HEK293 (cell line): ENCODE measurements around the gene EVI5.

Source experiments
- FEZF1 ChIP-seq: fragments of 450-650 bp; formaldehyde crosslinking; IDR thresholded peaks from 2 replicates; pipeline ENCODE4 v1.5.1; 2016; ENCODE audit warnings: missing biosample characterization, missing genetic modification characterization
- GFI1B ChIP-seq: fragments of 450-650 bp; formaldehyde crosslinking; IDR thresholded peaks from 2 replicates; pipeline ENCODE4 v1.5.1; 2016; ENCODE audit warnings: missing biosample characterization, missing genetic modification characterization
- GLIS2 ChIP-seq: fragments of 450-650 bp; formaldehyde crosslinking; IDR thresholded peaks from 2 replicates; pipeline ENCODE4 v1.5.1; 2016; ENCODE audit warnings: missing biosample characterization, missing genetic modification characterization
- MEIS1 ChIP-seq: sonication (generic); formaldehyde crosslinking; IDR thresholded peaks from 2 replicates; pipeline ENCODE4 v1.8.1; 2022; ENCODE audit warnings: missing genetic modification reagents, mild to moderate bottlenecking, borderline replicate concordance
- REPIN1 ChIP-seq: fragments of 450-650 bp; formaldehyde crosslinking; IDR thresholded peaks from 2 replicates; pipeline ENCODE4 v1.5.1; 2017; ENCODE audit warnings: missing biosample characterization, missing genetic modification characterization, low read depth
- SP2 ChIP-seq: fragments of 450-650 bp; formaldehyde crosslinking; IDR thresholded peaks from 2 replicates; pipeline ENCODE4 v1.5.1; 2016; ENCODE audit warnings: missing biosample characterization, missing genetic modification characterization
- SP3 ChIP-seq: fragments of 450-650 bp; formaldehyde crosslinking; IDR thresholded peaks from 2 replicates; pipeline ENCODE4 v1.5.1; 2016; ENCODE audit warnings: missing biosample characterization, missing genetic modification characterization
- YY1 ChIP-seq: fragments of 450-650 bp; formaldehyde crosslinking; IDR thresholded peaks from 2 replicates; pipeline ENCODE4 v1.5.1; 2018; ENCODE audit warnings: missing biosample characterization, missing genetic modification characterization
- ZBTB1 ChIP-seq: fragments of 450-650 bp; formaldehyde crosslinking; IDR thresholded peaks from 2 replicates; pipeline ENCODE4 v1.5.1; 2016; ENCODE audit warnings: missing biosample characterization, missing genetic modification characterization
- ZFP69B ChIP-seq: fragments of 450-650 bp; formaldehyde crosslinking; IDR thresholded peaks from 2 replicates; pipeline ENCODE4 v1.5.1; 2016; ENCODE audit warnings: missing biosample characterization, missing genetic modification characterization
- ZIC2 ChIP-seq: fragments of 450-650 bp; formaldehyde crosslinking; IDR thresholded peaks from 2 replicates; pipeline ENCODE4 v1.5.1; 2016; ENCODE audit warnings: missing biosample characterization, missing genetic modification characterization
- ZNF184 ChIP-seq: fragments of 450-650 bp; IDR thresholded peaks from 2 replicates; pipeline ENCODE4 v1.5.1; 2018; ENCODE audit warnings: missing biosample characterization, mild to moderate bottlenecking, missing genetic modification characterization
- ZNF214 ChIP-seq: fragments of 450-650 bp; formaldehyde crosslinking; IDR thresholded peaks from 2 replicates; pipeline ENCODE4 v1.5.1; 2017; ENCODE audit warnings: missing biosample characterization, mild to moderate bottlenecking, missing genetic modification characterization, borderline replicate concordance
- ZNF248 ChIP-seq: fragments of 450-650 bp; formaldehyde crosslinking; IDR thresholded peaks from 2 replicates; pipeline ENCODE4 v1.5.1; 2017; ENCODE audit warnings: missing biosample characterization, missing genetic modification characterization
- ZNF266 ChIP-seq: fragments of 450-650 bp; formaldehyde crosslinking; IDR thresholded peaks from 2 replicates; pipeline ENCODE4 v1.5.1; 2016; ENCODE audit warnings: missing biosample characterization, missing genetic modification characterization, low read depth
- ZNF354C ChIP-seq: fragments of 450-650 bp; formaldehyde crosslinking; IDR thresholded peaks from 2 replicates; pipeline ENCODE4 v1.5.1; 2016; ENCODE audit warnings: missing biosample characterization, missing genetic modification characterization, low read depth, borderline replicate concordance
- ZNF37A ChIP-seq: fragments of 450-650 bp; IDR thresholded peaks from 2 replicates; pipeline ENCODE4 v1.5.1; 2018; ENCODE audit warnings: missing biosample characterization, missing genetic modification characterization
- ZNF48 ChIP-seq: fragments of 450-650 bp; formaldehyde crosslinking; IDR thresholded peaks from 2 replicates; pipeline ENCODE4 v1.5.1; 2016; ENCODE audit warnings: missing biosample characterization, missing genetic modification characterization
- ZNF510 ChIP-seq: fragments of 450-650 bp; formaldehyde crosslinking; IDR thresholded peaks from 2 replicates; pipeline ENCODE4 v1.5.1; 2018; ENCODE audit warnings: mild to moderate bottlenecking, missing genetic modification characterization, missing biosample characterization; ENCODE audit not compliant: insufficient replicate concordance
- ZNF518A ChIP-seq: fragments of 450-650 bp; formaldehyde crosslinking; conservative IDR thresholded peaks from 2 replicates; pipeline ENCODE4 v1.5.1; 2016; ENCODE audit warnings: low read depth, missing biosample characterization, missing genetic modification characterization
- ZNF558 ChIP-seq: fragments of 450-650 bp; formaldehyde crosslinking; IDR thresholded peaks from 2 replicates; pipeline ENCODE4 v1.5.1; 2016; ENCODE audit warnings: missing biosample characterization, missing genetic modification characterization
- ZNF571 ChIP-seq: fragments of 450-650 bp; formaldehyde crosslinking; IDR thresholded peaks from 2 replicates; pipeline ENCODE4 v1.5.0; 2017; ENCODE audit warnings: missing biosample characterization, missing genetic modification characterization
- ZNF580 ChIP-seq: fragments of 450-650 bp; formaldehyde crosslinking; IDR thresholded peaks from 2 replicates; pipeline ENCODE4 v1.5.1; 2016; ENCODE audit warnings: missing biosample characterization, missing genetic modification characterization
- ZNF596 ChIP-seq: fragments of 450-650 bp; IDR thresholded peaks from 2 replicates; pipeline ENCODE4 v1.5.0; 2018; ENCODE audit warnings: missing biosample characterization, mild to moderate bottlenecking, missing genetic modification characterization, moderate library complexity
- ZNF639 ChIP-seq: fragments of 450-650 bp; formaldehyde crosslinking; IDR thresholded peaks from 2 replicates; pipeline ENCODE4 v1.5.1; 2016; ENCODE audit warnings: missing biosample characterization, missing genetic modification characterization
- ZNF660 ChIP-seq: fragments of 450-650 bp; IDR thresholded peaks from 2 replicates; pipeline ENCODE4 v1.5.1; 2018; ENCODE audit warnings: missing biosample characterization, mild to moderate bottlenecking, missing genetic modification characterization
- ZNF747 ChIP-seq: fragments of 450-650 bp; formaldehyde crosslinking; IDR thresholded peaks from 2 replicates; pipeline ENCODE4 v1.5.1; 2016; ENCODE audit warnings: missing biosample characterization, missing genetic modification characterization
- ZNF777 ChIP-seq: fragments of 450-650 bp; formaldehyde crosslinking; IDR thresholded peaks from 2 replicates; pipeline ENCODE4 v1.5.1; 2017; ENCODE audit warnings: missing biosample characterization, missing genetic modification characterization, borderline replicate concordance
- ZSCAN16 ChIP-seq: fragments of 450-650 bp; formaldehyde crosslinking; IDR thresholded peaks from 2 replicates; pipeline ENCODE4 v1.5.1; 2016; ENCODE audit warnings: missing biosample characterization, missing genetic modification characterization
- TF ChIP-seq, protein P1 (sequence below): fragments of 450-650 bp; formaldehyde crosslinking; IDR thresholded peaks from 2 replicates; pipeline ENCODE4 v1.5.0; 2017; ENCODE audit warnings: missing biosample characterization, missing genetic modification characterization, borderline replicate concordance

EVI5 gene

DNA sequence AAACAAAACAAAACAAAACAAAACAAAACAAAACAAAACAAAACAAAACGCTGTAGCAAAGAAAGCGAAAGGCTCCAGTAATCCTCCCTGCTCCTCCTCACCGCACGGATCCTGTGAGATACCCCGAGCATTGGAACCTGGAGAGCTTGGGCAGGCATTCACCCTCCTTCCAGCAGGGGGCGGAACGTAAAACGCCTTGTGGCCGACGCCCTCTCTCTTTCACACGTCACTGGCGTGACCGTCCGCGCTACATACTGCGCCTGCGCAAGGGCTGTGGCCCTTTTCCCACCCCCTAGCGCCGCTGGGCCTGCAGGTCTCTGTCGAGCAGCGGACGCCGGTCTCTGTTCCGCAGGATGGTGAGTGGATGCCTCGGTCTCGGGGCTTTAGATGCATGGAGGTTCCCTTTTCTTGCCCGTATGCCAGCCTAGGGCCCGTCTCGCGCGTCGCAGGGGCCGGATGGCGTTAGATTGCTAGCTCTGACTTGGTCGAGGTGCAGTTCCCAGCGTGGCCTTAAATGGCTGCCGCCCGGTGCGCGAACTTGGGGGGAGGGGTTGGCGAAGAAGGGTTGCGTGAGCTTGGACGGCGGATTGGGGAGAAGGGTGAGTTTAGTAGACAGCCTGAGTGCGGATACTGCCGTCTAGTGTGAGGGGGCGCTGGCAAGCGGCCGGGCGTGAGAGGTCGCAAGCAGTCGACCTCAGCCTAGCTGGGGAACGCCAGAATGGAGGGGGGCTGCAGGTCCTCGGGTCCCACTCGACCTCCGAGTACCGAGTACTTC, 47.0 kb upstream of the EVI5 start, which contains the start of gene RPL5 (continued):
- TF ChIP-seq, protein P1, sequence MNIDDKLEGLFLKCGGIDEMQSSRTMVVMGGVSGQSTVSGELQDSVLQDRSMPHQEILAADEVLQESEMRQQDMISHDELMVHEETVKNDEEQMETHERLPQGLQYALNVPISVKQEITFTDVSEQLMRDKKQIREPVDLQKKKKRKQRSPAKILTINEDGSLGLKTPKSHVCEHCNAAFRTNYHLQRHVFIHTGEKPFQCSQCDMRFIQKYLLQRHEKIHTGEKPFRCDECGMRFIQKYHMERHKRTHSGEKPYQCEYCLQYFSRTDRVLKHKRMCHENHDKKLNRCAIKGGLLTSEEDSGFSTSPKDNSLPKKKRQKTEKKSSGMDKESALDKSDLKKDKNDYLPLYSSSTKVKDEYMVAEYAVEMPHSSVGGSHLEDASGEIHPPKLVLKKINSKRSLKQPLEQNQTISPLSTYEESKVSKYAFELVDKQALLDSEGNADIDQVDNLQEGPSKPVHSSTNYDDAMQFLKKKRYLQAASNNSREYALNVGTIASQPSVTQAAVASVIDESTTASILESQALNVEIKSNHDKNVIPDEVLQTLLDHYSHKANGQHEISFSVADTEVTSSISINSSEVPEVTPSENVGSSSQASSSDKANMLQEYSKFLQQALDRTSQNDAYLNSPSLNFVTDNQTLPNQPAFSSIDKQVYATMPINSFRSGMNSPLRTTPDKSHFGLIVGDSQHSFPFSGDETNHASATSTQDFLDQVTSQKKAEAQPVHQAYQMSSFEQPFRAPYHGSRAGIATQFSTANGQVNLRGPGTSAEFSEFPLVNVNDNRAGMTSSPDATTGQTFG (tag by site-specific recombination): no peak
- peak; percentile 69; the same call in 1 of the 2 replicates for TF ChIP-seq REPIN1 (tag by site-specific recombination)
- 0 out of 2 replicates have a peak, but pooled peaks have one; percentile 33 for TF ChIP-seq GFI1B (tag by site-specific recombination)
- peak; percentile 95 for TF ChIP-seq ZNF777 (tag by site-specific recombination)
- no peak for TF ChIP-seq ZNF354C (tag by site-specific recombination)
- peak; percentile 66 for TF ChIP-seq ZIC2
- no peak for TF ChIP-seq MEIS1 (CRISPR knock-in tag)
- TF ChIP-seq ZNF266 (tag by site-specific recombination): no peak
- TF ChIP-seq ZNF571 (tag by site-specific recombination): no peak
- TF ChIP-seq ZNF580 (tag by site-specific recombination): peak; percentile 94
- peak; percentile 38 for TF ChIP-seq ZNF518A (tag by site-specific recombination)
- peak; percentile 75 for TF ChIP-seq SP2 (tag by site-specific recombination)
- peak; percentile 68 for TF ChIP-seq GLIS2 (tag by site-specific recombination)
- TF ChIP-seq YY1 (tag by site-specific recombination): peak; percentile 98
- TF ChIP-seq ZNF184 (tag by site-specific recombination): no peak
- no peak for TF ChIP-seq ZNF248
- TF ChIP-seq ZBTB1: 0 out of 2 replicates have a peak, but pooled peaks have one; percentile 6
- 0 out of 2 replicates have a peak, but pooled peaks have one; percentile 52 for TF ChIP-seq FEZF1 (tag by site-specific recombination)
- TF ChIP-seq ZNF596: no peak
- TF ChIP-seq ZNF660 (tag by site-specific recombination): peak; percentile 96
- no peak for TF ChIP-seq ZNF214 (tag by site-specific recombination)
- no peak for TF ChIP-seq ZNF37A
- 0 out of 2 replicates have a peak, but pooled peaks have one; percentile 38 for TF ChIP-seq ZNF558 (tag by site-specific recombination)
- TF ChIP-seq ZNF747: no peak
- TF ChIP-seq ZNF639 (tag by site-specific recombination): peak; percentile 94; the same call in 1 of the 2 replicates
- TF ChIP-seq ZFP69B (tag by site-specific recombination): 0 out of 2 replicates have a peak, but pooled peaks have one; percentile 61
- peak; percentile 83 for TF ChIP-seq ZSCAN16 (tag by site-specific recombination)
- TF ChIP-seq SP3 (tag by site-specific recombination): peak; percentile 79
- no peak for TF ChIP-seq ZNF510
- TF ChIP-seq ZNF48 (tag by site-specific recombination): no peak
